GM12873 (cell line): ENCODE measurements around the gene IL36RN.

ENCODE experiments used
- TF ChIP-seq, protein P1 (sequence below): IDR thresholded peaks from 2 replicates; pipeline ENCODE4 v1.5.1; 2012; ENCODE audit warnings: low read depth, mild to moderate bottlenecking, moderate library complexity, low read length, control low read depth; ENCODE audit not compliant: insufficient read depth; ENCODE audit errors: missing control alignments

Gene IL36RN

DNA sequence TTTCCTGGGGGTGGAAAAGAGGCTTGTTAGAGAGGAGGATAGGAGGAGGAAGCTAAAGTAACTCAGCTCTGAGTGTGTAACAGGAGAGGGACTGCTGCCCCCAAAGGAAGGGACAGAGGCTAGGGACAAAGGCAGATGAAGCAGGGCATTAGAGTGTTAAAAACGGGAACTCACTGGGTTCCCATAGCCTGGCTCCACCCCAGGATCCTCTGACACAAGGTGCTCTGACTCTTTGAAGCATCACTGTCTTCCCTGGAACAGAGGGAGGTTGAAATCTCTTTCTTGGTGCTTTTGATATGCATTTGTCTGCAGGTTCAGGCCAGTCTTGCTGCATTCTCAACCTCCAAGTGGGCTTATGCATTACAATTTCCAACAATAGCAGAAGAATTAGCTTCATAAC is 30.9 kb upstream of the IL36RN start:
- TF ChIP-seq, protein P1, sequence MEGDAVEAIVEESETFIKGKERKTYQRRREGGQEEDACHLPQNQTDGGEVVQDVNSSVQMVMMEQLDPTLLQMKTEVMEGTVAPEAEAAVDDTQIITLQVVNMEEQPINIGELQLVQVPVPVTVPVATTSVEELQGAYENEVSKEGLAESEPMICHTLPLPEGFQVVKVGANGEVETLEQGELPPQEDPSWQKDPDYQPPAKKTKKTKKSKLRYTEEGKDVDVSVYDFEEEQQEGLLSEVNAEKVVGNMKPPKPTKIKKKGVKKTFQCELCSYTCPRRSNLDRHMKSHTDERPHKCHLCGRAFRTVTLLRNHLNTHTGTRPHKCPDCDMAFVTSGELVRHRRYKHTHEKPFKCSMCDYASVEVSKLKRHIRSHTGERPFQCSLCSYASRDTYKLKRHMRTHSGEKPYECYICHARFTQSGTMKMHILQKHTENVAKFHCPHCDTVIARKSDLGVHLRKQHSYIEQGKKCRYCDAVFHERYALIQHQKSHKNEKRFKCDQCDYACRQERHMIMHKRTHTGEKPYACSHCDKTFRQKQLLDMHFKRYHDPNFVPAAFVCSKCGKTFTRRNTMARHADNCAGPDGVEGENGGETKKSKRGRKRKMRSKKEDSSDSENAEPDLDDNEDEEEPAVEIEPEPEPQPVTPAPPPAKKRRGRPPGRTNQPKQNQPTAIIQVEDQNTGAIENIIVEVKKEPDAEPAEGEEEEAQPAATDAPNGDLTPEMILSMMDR = no peak

DNA sequence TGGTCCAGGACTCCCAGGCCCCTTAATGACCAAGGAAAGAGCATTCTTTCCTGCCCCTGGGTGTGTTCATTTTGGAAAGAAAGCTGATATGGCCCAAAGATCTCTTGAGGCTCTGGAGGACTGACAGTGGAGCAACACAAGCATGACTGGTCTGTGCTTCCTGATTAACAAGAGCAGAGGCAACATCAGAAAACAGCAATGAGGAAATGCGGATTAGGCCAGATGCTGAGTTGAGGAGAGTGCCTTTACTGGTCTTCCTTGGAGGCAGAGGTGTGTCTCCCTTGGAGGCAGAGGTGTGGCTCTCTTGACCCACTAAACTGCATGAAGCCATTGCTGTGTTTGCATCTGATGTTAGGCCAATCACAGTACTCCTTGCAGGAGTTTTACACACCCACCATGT is 26.3 kb upstream of the IL36RN start:
- TF ChIP-seq, protein P1 = no peak

DNA sequence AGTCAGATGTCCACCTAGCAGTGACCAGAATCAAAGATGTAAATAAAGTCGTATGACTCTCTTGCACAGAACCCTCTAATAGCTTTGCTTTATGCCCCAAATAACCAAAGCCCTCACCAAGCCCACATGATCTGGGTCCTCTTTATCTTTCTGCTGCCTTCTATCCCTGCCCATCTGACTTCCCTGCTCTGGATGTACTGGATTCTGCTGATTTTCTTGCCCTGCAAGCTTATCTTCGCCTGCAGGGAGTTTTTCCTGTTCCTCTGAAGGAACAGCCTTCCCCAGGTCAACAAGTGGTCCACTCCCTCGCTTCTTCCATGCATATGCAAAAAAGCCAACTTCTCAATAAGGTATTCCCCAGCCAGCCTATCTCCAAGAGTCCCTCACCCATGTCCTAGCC is 25.0 kb upstream of the IL36RN start:
- TF ChIP-seq, protein P1 = no peak

DNA sequence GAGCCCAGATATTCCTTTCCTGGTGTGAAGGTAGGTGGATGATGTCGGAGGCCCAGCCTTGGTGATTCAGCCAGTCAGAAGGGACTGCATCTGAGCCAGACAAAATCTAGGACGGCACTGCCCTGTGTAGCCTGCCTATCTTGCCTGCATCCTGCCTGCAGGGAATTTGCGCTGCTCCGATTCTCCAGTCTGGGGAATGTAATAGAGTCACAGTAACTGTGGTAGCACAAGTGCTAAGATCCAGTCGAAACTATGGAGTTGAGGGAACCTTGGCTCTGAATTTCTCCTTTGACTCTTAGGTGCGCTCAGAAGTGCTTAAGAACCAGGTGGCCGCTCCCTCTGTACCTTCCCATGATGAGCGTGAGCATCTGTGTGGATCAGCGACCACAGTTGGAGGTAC is 22.2 kb upstream of the IL36RN start:
- TF ChIP-seq, protein P1 = no peak

DNA sequence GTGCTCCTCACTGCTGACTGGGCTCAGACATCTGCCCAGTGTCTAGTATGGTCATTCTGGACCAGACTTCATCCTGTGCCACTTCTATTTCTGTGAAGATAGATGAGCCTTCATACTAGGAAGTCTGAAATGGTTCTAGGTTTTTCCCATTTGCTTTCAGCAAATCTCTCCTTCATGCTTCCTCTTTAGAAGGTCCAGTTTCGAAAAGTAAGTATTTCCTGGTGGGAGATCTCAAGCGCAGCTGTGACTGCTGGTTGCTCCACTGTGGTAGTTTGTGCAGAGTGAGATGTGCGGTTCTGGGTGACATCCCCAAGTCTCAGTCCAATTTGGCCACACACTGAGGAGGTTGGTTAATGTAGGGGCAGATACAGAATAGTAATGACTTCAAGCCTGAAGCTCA is 20.7 kb upstream of the IL36RN start:
- TF ChIP-seq, protein P1 = no peak

DNA sequence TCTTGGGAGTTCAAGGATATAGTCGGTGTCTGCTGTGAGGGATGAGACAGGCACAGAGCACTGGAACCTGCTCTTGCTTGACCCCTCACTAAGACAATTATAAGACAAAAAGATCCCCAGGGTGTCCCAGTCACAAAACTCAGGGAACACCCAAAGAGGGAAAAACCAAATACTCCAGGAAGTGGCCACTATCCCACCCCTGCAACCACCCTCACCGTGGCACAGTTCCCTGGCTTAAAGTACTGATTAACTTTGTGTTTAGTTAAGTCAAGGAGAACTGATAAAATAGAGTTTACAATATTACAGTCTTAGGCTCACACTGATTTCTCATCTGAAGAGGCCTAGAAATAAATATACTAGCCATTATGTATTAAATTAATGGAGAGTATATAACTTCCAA is 19.8 kb upstream of the IL36RN start:
- TF ChIP-seq, protein P1 = no peak

DNA sequence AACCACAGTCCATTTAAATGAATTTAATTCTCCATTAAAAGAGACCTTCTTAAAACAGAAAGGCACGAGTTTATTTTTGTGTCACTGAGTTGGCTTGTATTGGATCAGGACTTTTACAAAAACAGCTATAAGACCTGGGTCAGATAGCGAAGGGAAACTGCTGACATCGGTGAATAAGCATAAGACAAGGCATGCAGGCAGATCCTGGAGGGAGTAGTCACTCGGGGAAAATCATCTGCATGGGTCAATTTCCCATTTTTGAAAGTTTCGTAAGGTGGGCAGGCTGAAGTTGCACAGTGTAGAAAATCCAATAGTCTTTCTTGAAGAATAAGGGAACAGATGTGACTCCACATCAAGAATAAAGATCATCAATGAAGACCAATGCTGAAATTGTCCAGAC is 19.3 kb upstream of the IL36RN start:
- TF ChIP-seq, protein P1 = no peak
